Aorta (tissue), 5 donors: Measurements from ENCODE around the gene PLAA. TPM values are rescaled to one million over a fixed set of nuclear protein-coding genes. Genes with fewer than 3 reads are reported as not detected.

ENCODE experiments used
- ATAC-seq: fragments of 200-7000 bp; cut with Tn5 transposase; one replicate; pipeline ENCODE4 v1.9.1; 2022; ENCODE audit warnings: moderate library complexity; ENCODE audit not compliant: low FRiP score
- DNase-seq, 2 donors: peaks; one replicate each; pipeline ENCODE4 v3.0.0-alpha.2; 2020
- H3K27ac ChIP-seq, 2 donors: one replicate each; pipeline ENCODE4 v1.5.1; 2013; ENCODE audit warnings: low read length in 2 of 2, mild to moderate bottlenecking in 2 of 2, moderate library complexity in 2 of 2, control low read depth in 1 of 2, inconsistent platforms in 1 of 2, low read depth in 1 of 2
- H3K27me3 ChIP-seq, 2 donors: one replicate each; pipeline ENCODE4 v1.6.1; 2013; ENCODE audit warnings: control low read depth in 1 of 2, low read length in 1 of 2, mild to moderate bottlenecking in 1 of 2, moderate library complexity in 1 of 2; ENCODE audit not compliant: insufficient read depth in 2 of 2, control insufficient read depth in 1 of 2
- H3K36me3 ChIP-seq, 2 donors: one replicate each; pipeline ENCODE4 v1.6.1; 2013; ENCODE audit warnings: control low read depth in 1 of 2, low read length in 1 of 2, mild to moderate bottlenecking in 1 of 2; ENCODE audit not compliant: insufficient read depth in 2 of 2, control insufficient read depth in 1 of 2
- H3K4me1 ChIP-seq, 2 donors: one replicate each; pipeline ENCODE4 v1.6.1; 2013; ENCODE audit warnings: low read length in 2 of 2, control low read depth in 1 of 2, mild to moderate bottlenecking in 1 of 2, moderate library complexity in 1 of 2; ENCODE audit not compliant: insufficient read depth in 2 of 2, control insufficient read depth in 1 of 2
- H3K4me3 ChIP-seq, 2 donors: one replicate each; pipeline ENCODE4 v1.5.1; 2013; ENCODE audit warnings: low read length in 2 of 2, control low read depth in 1 of 2, mild to moderate bottlenecking in 1 of 2
- H3K9me3 ChIP-seq: one replicate; pipeline ENCODE4 v1.6.1; 2013; ENCODE audit warnings: mild to moderate bottlenecking, low read length; ENCODE audit not compliant: control insufficient read depth
- WGBS, 2 donors: extraction: QIAGEN DNeasy Blood & Tissue Kit; methylation state at CpG; one replicate each; pipeline ENCODE4 v1.1.7; 2013; 5-methylcytosine and 5-hydroxymethylcytosine counted together
- intact Hi-C, 2 donors: fragments of 100-400 bp; cut with DNase I; formaldehyde crosslinking; loops; one replicate each; pipeline versions ENCODE4 v1.14.2 to v1.15.0; 2022
- polyA plus RNA-seq, 2 donors: library from polyadenylated mRNA; stranded (reverse); fragments of 200-250 nt; gene quantifications; one replicate each; pipeline ENCODE4 v1.2.3, GENCODE V29; 2013
- total RNA-seq, 2 donors: library from RNA; stranded (reverse); fragmentation: NEBNext Ultra II Directional; extraction: Animal tissue kit (Norgen Biotek cat#: 25700); gene quantifications; one replicate each; pipeline ENCODE4 v1.2.1, GENCODE V29; 2021
- donor health status: healthy with polysubstance abuse.
- donor health status: Bipolar disorder and iron deficiency.
- donor health status: DM: no; HTN: no; CAD: no.
- donor health status: DM: no; HTN: no; CAD: no.
- donor health status: DM: yes; HTN: yes; CAD: no.

The PLAA gene
- total and polyA plus RNA-seq, 4 donors: 11.9 to 27.2 (median 18.1) TPM

DNA sequence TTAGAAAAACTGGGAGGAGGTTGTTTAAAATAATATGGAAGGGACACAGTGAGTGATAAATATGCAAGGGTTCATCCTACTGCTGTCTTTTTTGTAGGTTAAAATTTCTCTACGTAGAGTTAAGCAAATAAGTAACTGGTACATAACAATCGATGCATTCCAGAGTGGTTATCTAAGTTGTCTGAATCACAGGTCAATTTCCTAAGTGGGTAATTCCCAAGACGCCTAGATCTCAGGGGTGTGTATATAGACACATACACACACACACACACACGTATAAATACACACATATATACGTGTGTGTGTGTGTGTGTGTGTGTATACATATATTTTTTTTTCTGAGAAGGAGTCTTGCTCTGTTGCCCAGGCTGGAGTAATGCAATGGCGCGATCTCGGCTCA is 76.8 kb downstream of the PLAA start:
- Histone ChIP-seq H3K36me3 (no peaks in the 10 kb centered on the region), H3K4me1 (no peaks in the 10 kb centered on the region), H3K4me3 (no peak overlapping the region), H3K27ac (no peak overlapping the region), H3K9me3 (no peaks in the 10 kb centered on the region), H3K27me3 (no peaks in the 10 kb centered on the region)
- WGBS, 2 donors: 82 to 88% methylated on average over 8 of the region's 8 CpGs
- ATAC-seq (no peak), DNase-seq (no peak)
- intact Hi-C loops: no loop called here

- ATAC-seq: no peak
- Histone ChIP-seq H3K36me3 (no peaks in the 10 kb centered on the region), H3K27me3 (no peaks in the 10 kb centered on the region), H3K4me1 (no peaks in the 10 kb centered on the region), H3K27ac (no peak overlapping the region), H3K4me3 (no peak overlapping the region), H3K9me3 (no peaks in the 10 kb centered on the region)
- intact Hi-C loops: no loop called here
- WGBS, 2 donors: 19 to 21% methylated on average over 1 of the region's 1 CpG
- DNase-seq: no peak
Observed at GRCh38 chr9:26863074-26863473, 84.0 kb downstream of the PLAA start.

- ATAC-seq (no peak), DNase-seq (no peak)
- Histone ChIP-seq H3K4me3 (no peak overlapping the region), H3K9me3 (no peaks in the 10 kb centered on the region), H3K27ac (no peak overlapping the region), H3K4me1 (no peaks in the 10 kb centered on the region), H3K27me3 (no peaks in the 10 kb centered on the region), H3K36me3 (peaks cover 0 to 2% of the 10 kb centered on the region in 2 donors)
- intact Hi-C loops: no loop called here
- WGBS, 2 donors: 80 to 88% methylated on average over 1 of the region's 1 CpG
Observed at GRCh38 chr9:26856413-26857032, 90.5 kb downstream of the PLAA start.

Other genes starting within 250 kb of the PLAA start
- gene CAAP1, start 54.4 kb downstream of the PLAA start, total RNA-seq: 10 to 100 TPM; 12.3 to 13.2 TPM
- gene CAAP1, start 54.4 kb downstream of the PLAA start, polyA plus RNA-seq: 10 to 100 TPM in 1 of 2 donors, 1 to 10 TPM in 1; 6.9 to 13.9 TPM
- gene IFT74, start 9.2 kb upstream of the PLAA start, total RNA-seq: 10 to 100 TPM in 1 of 2 donors, 1 to 10 TPM in 1; 7.5 to 13.2 TPM
- 1 to 10 TPM; 5.5 to 9.1 TPM for gene IFT74, start 9.2 kb upstream of the PLAA start, polyA plus RNA-seq
- gene LRRC19, start 58.4 kb upstream of the PLAA start, total RNA-seq: not detected
- gene LRRC19, start 58.4 kb upstream of the PLAA start, polyA plus RNA-seq: 1 to 10 TPM in 1 of 2 donors, not detected in 1; 3.3 TPM
- 10 to 100 TPM; 18.2 to 26.0 TPM for gene TEK, start 162.0 kb upstream of the PLAA start, total RNA-seq
- 1 to 10 TPM; 1.5 to 1.9 TPM for gene TEK, start 162.0 kb upstream of the PLAA start, polyA plus RNA-seq